IMR-90 (cell line): ENCODE data around the gene PPRC1. TPM values are rescaled to one million over a fixed set of nuclear protein-coding genes. Genes with fewer than 3 reads are reported as not detected.

ENCODE experiments used
- ATAC-seq: fragments of 200-7000 bp; cut with Tn5 transposase; 2 replicates; pipeline ENCODE4 v1.9.1; 2020; ENCODE audit warnings: low read depth, mild to moderate bottlenecking, moderate library complexity
- BruUV-seq: library from RNA; stranded (reverse); fragments of 400-500 nt; replicated peaks from 2 replicates; lab custom pipeline; 2021; lab: Mats Ljungman, UMichigan
- CTCF ChIA-PET: fragments of 300-600 bp; formaldehyde crosslinking; extraction: SDS; loops from one replicate; lab custom pipeline; 2021; ENCODE audit warnings: antibody characterized with exemption; lab: Yijun Ruan, JAX
- POLR2A ChIA-PET: fragments of 300-600 bp; sonication (Branson Sonifier 250); formaldehyde crosslinking; loops from one replicate; lab custom pipeline; 2022; ENCODE audit warnings: antibody characterized with exemption; ENCODE audit not compliant: unreplicated experiment; lab: Charles Lee
- DNase-seq: peaks from one replicate; pipeline ENCODE4 v3.0.0; 2013
- H2AFZ ChIP-seq: replicated peaks from 2 replicates; pipeline ENCODE3; 2013; ENCODE audit warnings: low read length, mild to moderate bottlenecking; ENCODE audit not compliant: poor library complexity
- H2AK5ac ChIP-seq: 2 replicates; pipeline ENCODE4 v1.6.1; 2013; ENCODE audit warnings: low read depth, low read length, inconsistent platforms
- H2AK9ac ChIP-seq: replicated peaks from 2 replicates; pipeline ENCODE3; 2013; ENCODE audit warnings: mild to moderate bottlenecking, low read depth, low read length, moderate library complexity; ENCODE audit not compliant: poor library complexity
- H2BK120ac ChIP-seq: 2 replicates; pipeline ENCODE4 v1.6.1; 2013; ENCODE audit warnings: low read depth, low read length, inconsistent platforms
- H2BK15ac ChIP-seq: 3 replicates; pipeline ENCODE4 v1.6.1; 2013; ENCODE audit warnings: low read depth, low read length, inconsistent platforms
- H2BK20ac ChIP-seq: 2 replicates; pipeline ENCODE4 v1.6.1; 2013; ENCODE audit warnings: low read depth, mild to moderate bottlenecking, inconsistent platforms, low read length, moderate library complexity
- H2BK5ac ChIP-seq: 2 replicates; pipeline ENCODE4 v1.6.1; 2013; ENCODE audit warnings: mild to moderate bottlenecking, low read depth, low read length, inconsistent platforms; ENCODE audit not compliant: poor library complexity, severe bottlenecking
- H3K14ac ChIP-seq: replicated peaks from 2 replicates; pipeline ENCODE4 v1.6.1; 2013; ENCODE audit warnings: low read depth, low read length, inconsistent platforms
- H3K18ac ChIP-seq: 2 replicates; pipeline ENCODE4 v1.6.1; 2013; ENCODE audit warnings: low read depth, low read length, control low read depth
- H3K23ac ChIP-seq: 2 replicates; pipeline ENCODE4 v1.6.1; 2013; ENCODE audit warnings: low read depth, low read length, inconsistent platforms
- H3K27ac ChIP-seq: 2 replicates; pipeline ENCODE4 v1.5.1; 2013; ENCODE audit warnings: mild to moderate bottlenecking, control low read depth, low read length; ENCODE audit not compliant: insufficient read depth
- H3K27me3 ChIP-seq: 2 replicates; pipeline ENCODE4 v1.6.1; 2013; ENCODE audit warnings: low read length; ENCODE audit not compliant: control insufficient read depth, insufficient read depth
- H3K36me3 ChIP-seq: 2 replicates; pipeline ENCODE4 v1.6.1; 2013; ENCODE audit warnings: low read length, mixed read lengths; ENCODE audit not compliant: control insufficient read depth, insufficient read depth
- H3K4ac ChIP-seq: 2 replicates; pipeline ENCODE4 v1.6.1; 2013; ENCODE audit warnings: low read depth, low read length, inconsistent platforms
- H3K4me1 ChIP-seq: 2 replicates; pipeline ENCODE4 v1.6.1; 2013; ENCODE audit warnings: low read length, mixed read lengths; ENCODE audit not compliant: control insufficient read depth, insufficient read depth
- H3K4me2 ChIP-seq: 2 replicates; pipeline ENCODE4 v1.6.1; 2013; ENCODE audit warnings: low read depth, mild to moderate bottlenecking, control low read depth, low read length, moderate library complexity
- H3K4me3 ChIP-seq: 2 replicates; pipeline ENCODE4 v1.5.1; 2013; ENCODE audit warnings: low read depth, mild to moderate bottlenecking, control low read depth, low read length, moderate library complexity; ENCODE audit not compliant: insufficient read depth
- H3K56ac ChIP-seq: 2 replicates; pipeline ENCODE4 v1.6.1; 2013; ENCODE audit warnings: low read length, inconsistent platforms; ENCODE audit not compliant: insufficient read depth; ENCODE audit errors: extremely low read depth
- H3K79me1 ChIP-seq, 2 experiments: 2 replicates each; pipeline ENCODE4 v1.6.1; 2013; ENCODE audit warnings: low read length in 2 of 2, inconsistent platforms in 1 of 2, low read depth in 1 of 2
- H3K9ac ChIP-seq: 2 replicates; pipeline ENCODE4 v1.6.1; 2013; ENCODE audit warnings: low read depth, low read length, control low read depth
- H3K9me1 ChIP-seq: 2 replicates; pipeline ENCODE4 v1.6.1; 2013; ENCODE audit warnings: low read length, inconsistent platforms; ENCODE audit not compliant: insufficient read depth
- H3K9me3 ChIP-seq: 2 replicates; pipeline ENCODE4 v1.6.1; 2013; ENCODE audit warnings: low read length; ENCODE audit not compliant: control insufficient read depth, insufficient read depth
- H4K20me1 ChIP-seq: 2 replicates; pipeline ENCODE4 v1.6.1; 2013; ENCODE audit warnings: low read length, inconsistent platforms; ENCODE audit not compliant: insufficient read depth
- H4K5ac ChIP-seq: 2 replicates; pipeline ENCODE4 v1.6.1; 2013; ENCODE audit warnings: mild to moderate bottlenecking, low read depth, low read length, control low read depth
- H4K8ac ChIP-seq, 2 experiments: 2 replicates each; pipeline ENCODE4 v1.6.1; 2013; ENCODE audit warnings: low read depth in 2 of 2, low read length in 2 of 2, control low read depth in 1 of 2, inconsistent platforms in 1 of 2
- H4K91ac ChIP-seq: 2 replicates; pipeline ENCODE4 v1.6.1; 2013; ENCODE audit warnings: low read depth, low read length, inconsistent platforms; ENCODE audit not compliant: insufficient read depth
- BHLHE40 ChIP-seq: fragments of 150-350 bp; IDR thresholded peaks from 2 replicates; pipeline ENCODE4 v1.6.1; 2016; ENCODE audit warnings: mild to moderate bottlenecking, low read depth, low read length
- CEBPB ChIP-seq: IDR thresholded peaks from 2 replicates; pipeline ENCODE4 v1.6.1; 2012; ENCODE audit warnings: low read depth, low read length, improper control_type of control experiment
- CHD1 ChIP-seq: IDR thresholded peaks from 2 replicates; pipeline ENCODE4 v1.6.1; 2012; ENCODE audit warnings: low read depth, low read length, improper control_type of control experiment
- ELK1 ChIP-seq: fragments of 150-350 bp; IDR thresholded peaks from 2 replicates; pipeline ENCODE4 v1.6.1; 2016; ENCODE audit warnings: low read depth, mild to moderate bottlenecking, low read length, moderate library complexity, borderline replicate concordance
- FOS ChIP-seq: fragments of 150-350 bp; IDR thresholded peaks from 2 replicates; pipeline ENCODE4 v1.6.1; 2016; ENCODE audit warnings: low read depth, low read length
- MAFK ChIP-seq: IDR thresholded peaks from 2 replicates; pipeline ENCODE4 v1.6.1; 2012; ENCODE audit warnings: low read depth, low read length, improper control_type of control experiment
- MXI1 ChIP-seq: IDR thresholded peaks from 2 replicates; pipeline ENCODE4 v1.6.1; 2012; ENCODE audit warnings: low read depth, mild to moderate bottlenecking, low read length, moderate library complexity, borderline replicate concordance
- NFE2L2 ChIP-seq: fragments of 150-350 bp; IDR thresholded peaks from 2 replicates; pipeline ENCODE4 v1.6.1; 2016; ENCODE audit warnings: low read depth, mild to moderate bottlenecking, low read length
- POLR2A ChIP-seq: IDR thresholded peaks from 2 replicates; pipeline ENCODE4 v1.6.1; 2012; ENCODE audit warnings: mild to moderate bottlenecking, low read depth, low read length
- RCOR1 ChIP-seq: IDR thresholded peaks from 2 replicates; pipeline ENCODE4 v1.6.1; 2012; ENCODE audit warnings: mild to moderate bottlenecking, low read length, improper control_type of control experiment; ENCODE audit not compliant: insufficient replicate concordance
- RFX5 ChIP-seq: IDR thresholded peaks from 2 replicates; pipeline ENCODE4 v1.8.0; 2012; ENCODE audit warnings: low read depth, mild to moderate bottlenecking, low read length, moderate library complexity
- WGBS, 2 experiments: methylation state at CpG; one replicate each; pipeline versions ENCODE4 v1.1.5 to v1.1.7; 2013; ENCODE audit warnings: missing lambda C conversion rate in 2 of 2; ENCODE audit not compliant: insufficient read length in 1 of 2; ENCODE audit errors: extremely low coverage in 2 of 2; 5-methylcytosine and 5-hydroxymethylcytosine counted together
- dilution Hi-C: fragments of 300-500 bp; cut with HindIII; formaldehyde crosslinking; loops from one replicate; pipeline ENCODE4 v1.14.3; 2018; ENCODE audit warnings: low sequenced_read_pairs; ENCODE audit not compliant: unreplicated experiment
- in situ Hi-C: fragments of 300-500 bp; cut with MboI; formaldehyde crosslinking; loops from 3 replicates; pipeline ENCODE4 v1.14.3; 2019; ENCODE audit warnings: low sequenced_read_pairs, inconsistent platforms, mixed read lengths
- intact Hi-C: fragments of 100-400 bp; cut with micrococcal nuclease; formaldehyde crosslinking; loops from 2 replicates; pipeline ENCODE4 v1.10.0; 2022
- polyA plus RNA-seq, 3 experiments: library from polyadenylated mRNA; depleted of rRNA; stranded (reverse); fragments of >200 nt; gene quantifications; 2 replicates each; pipeline ENCODE4 v1.2.3, GENCODE V29; 2012; ENCODE audit warnings: low replicate concordance in 1 of 3
- total RNA-seq: library from RNA; depleted of rRNA; stranded (reverse); fragments of >200 nt; gene quantifications from 2 replicates; pipeline ENCODE4 v1.2.3, GENCODE V29; 2012
- TF ChIP-seq, protein P1 (sequence below): fragments of 150-350 bp; IDR thresholded peaks from 2 replicates; pipeline ENCODE4 v1.6.1; 2017; ENCODE audit warnings: mild to moderate bottlenecking, antibody characterized with exemption, low read length, low read depth

The PPRC1 gene
- total and polyA plus RNA-seq, 2 of the 4 experiments (the other 2 are of a cell fraction) = 11.8 to 38.7 TPM

DNA sequence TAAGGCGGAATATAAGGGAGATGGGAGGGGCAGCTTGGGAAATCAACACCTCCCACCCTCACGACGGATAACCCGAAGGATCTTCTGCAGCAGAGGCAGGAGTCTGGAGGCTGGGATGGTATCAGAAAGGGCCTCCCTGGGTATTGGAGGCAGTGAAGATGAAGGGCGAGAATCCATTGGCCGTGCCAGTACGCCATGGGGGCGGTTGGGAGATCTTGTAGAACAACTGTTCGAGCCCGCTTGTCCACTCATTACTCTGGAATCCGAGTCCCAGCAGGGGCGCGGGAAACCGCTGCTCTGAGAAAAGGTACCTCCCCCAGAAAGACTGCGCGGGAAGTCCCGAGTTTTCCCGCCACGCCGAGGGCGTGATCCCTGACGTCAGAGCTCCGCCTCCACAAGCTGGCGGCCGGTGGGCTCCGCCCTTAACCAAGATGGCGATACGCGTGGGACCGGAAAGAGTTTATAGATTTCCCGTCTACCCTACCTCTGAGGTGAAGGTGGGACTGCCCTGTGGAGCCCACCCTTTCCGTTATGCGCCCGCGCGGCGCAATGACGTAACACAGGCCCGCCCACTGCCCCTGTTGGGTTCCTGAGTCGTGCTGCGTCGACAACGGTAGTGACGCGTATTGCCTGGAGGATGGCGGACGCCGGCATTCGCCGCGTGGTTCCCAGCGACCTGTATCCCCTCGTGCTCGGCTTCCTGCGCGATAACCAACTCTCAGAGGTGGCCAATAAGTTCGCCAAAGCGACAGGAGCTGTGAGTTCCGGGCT is 19.1 kb downstream of the PPRC1 start, which contains the start of gene NOLC1:
TSS of gene NOLC1 (plus strand) at position 616 of the 771 bp plus-strand sequence. CDS start at position 638, 22 bp downstream.
- peak within 1 kb of the TSS; percentile 74 for H3K9ac ChIP-seq
- peak within 1 kb of the TSS; percentile 74 for H3K27ac ChIP-seq
- intact Hi-C loops = loop anchor here (2.0 kb wide), 1 partner anchor 31 kb away; the partner anchor contains the start of gene LDB1
- ChIA-PET POLR2A (interaction anchor here (0.6 kb wide), 1 partner anchor 21 kb away, joined by 3 read pairs; no protein-coding TSS in a partner anchor), CTCF (interaction anchor here (0.6 to 1.0 kb wide), 2 partner anchors 17 to 200 kb away, joined by 3 read pairs; no protein-coding TSS in a partner anchor)
- peak within 1 kb of the TSS; percentile 44 to 94 for H4K8ac ChIP-seq
- no TSS peak for BruUV-seq
- peak within 1 kb of the TSS; percentile 35 for H3K56ac ChIP-seq
- H3K27me3 ChIP-seq = no peaks in the 10 kb centered on the region
- H3K14ac ChIP-seq = peak within 1 kb of the TSS; percentile 90
- H2BK120ac ChIP-seq = peak within 1 kb of the TSS; percentile 30; the same call in 1 of the 2 replicates
- peaks cover 3% of the 10 kb centered on the region; the same call in 1 of the 2 replicates for H3K9me1 ChIP-seq
- ATAC-seq (peak; percentile 96), DNase-seq (peak; percentile 99)
- H3K23ac ChIP-seq = peak within 1 kb of the TSS; percentile 68
- peak within 1 kb of the TSS; percentile 64 for H3K4me3 ChIP-seq
- dilution Hi-C loops = no loop called here
- peak within 1 kb of the TSS; percentile 86 for H3K4me2 ChIP-seq
- peak within 1 kb of the TSS; percentile 74 for H4K91ac ChIP-seq
- in situ Hi-C loops = no loop called here
- H3K79me1 ChIP-seq = peaks cover 7 to 57% of the 10 kb centered on the region in 2 experiments
- peak within 1 kb of the TSS; percentile 35; the same call in 1 of the 2 replicates for H2BK20ac ChIP-seq
- H3K4me1 ChIP-seq = peaks cover 6% of the 10 kb centered on the region; the same call in 1 of the 2 replicates
- H4K20me1 ChIP-seq = peaks cover 29% of the 10 kb centered on the region
- H3K18ac ChIP-seq = peak within 1 kb of the TSS; percentile 10; the same call in 1 of the 2 replicates
- H4K5ac ChIP-seq = 0 out of 2 replicates have a peak within 1 kb of the TSS, but pooled peaks have one; percentile 14
- peak within 1 kb of the TSS; percentile 93 for H3K4ac ChIP-seq
- H2AFZ ChIP-seq = peak within 1 kb of the TSS; percentile 95
- H3K36me3 ChIP-seq = peaks cover 28% of the 10 kb centered on the region
- H2BK15ac ChIP-seq = peak within 1 kb of the TSS; percentile 33; the same call in 1 of the 3 replicates
- peak within 1 kb of the TSS; percentile 35 for H2AK5ac ChIP-seq
- TF ChIP-seq RCOR1 (no peak), POLR2A (peak; percentile 96), CHD1 (no peak), MXI1 (peak; percentile 75; the same call in 1 of the 2 replicates), RFX5 (no peak), BHLHE40 (peak; percentile 28), FOS (peak; percentile 58), MAFK (no peak), ELK1 (no peak), NFE2L2 (peak; percentile 32; the same call in 1 of the 2 replicates), CEBPB (peak; percentile 85)
- TF ChIP-seq, protein P1, sequence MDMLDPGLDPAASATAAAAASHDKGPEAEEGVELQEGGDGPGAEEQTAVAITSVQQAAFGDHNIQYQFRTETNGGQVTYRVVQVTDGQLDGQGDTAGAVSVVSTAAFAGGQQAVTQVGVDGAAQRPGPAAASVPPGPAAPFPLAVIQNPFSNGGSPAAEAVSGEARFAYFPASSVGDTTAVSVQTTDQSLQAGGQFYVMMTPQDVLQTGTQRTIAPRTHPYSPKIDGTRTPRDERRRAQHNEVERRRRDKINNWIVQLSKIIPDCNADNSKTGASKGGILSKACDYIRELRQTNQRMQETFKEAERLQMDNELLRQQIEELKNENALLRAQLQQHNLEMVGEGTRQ = peak; percentile 22; the same call in 1 of the 2 replicates
- H2BK5ac ChIP-seq = peak within 1 kb of the TSS; percentile 80
- H3K9me3 ChIP-seq = no peaks in the 10 kb centered on the region
- peak within 1 kb of the TSS; percentile 98 for H2AK9ac ChIP-seq
- 2% methylated on average over 38 of the region's 59 CpGs; no CpG with 5 or more reads in 1 of the 2 experiments for WGBS, 2 experiments
